C4-2B (cell line): ENCODE results near the gene PSTPIP1.
"Not testable (repeated sequence)": the region's sequence is repeated elsewhere in the genome, so short reads cannot be mapped to it uniquely, and the experiment has no call there.

Experiments used
- H3K27ac ChIP-seq: fragments of 450-650 bp; 2 replicates; pipeline ENCODE4 v1.5.1; 2017
- ZFX ChIP-seq: fragments of 450-650 bp; IDR thresholded peaks from 2 replicates; pipeline ENCODE4 v1.6.1; 2017
- TF ChIP-seq, protein P1 (sequence below): fragments of 450-650 bp; conservative IDR thresholded peaks from 2 replicates; pipeline ENCODE4 v1.5.1; 2017; ENCODE audit warnings: mild to moderate bottlenecking

PSTPIP1 gene

DNA sequence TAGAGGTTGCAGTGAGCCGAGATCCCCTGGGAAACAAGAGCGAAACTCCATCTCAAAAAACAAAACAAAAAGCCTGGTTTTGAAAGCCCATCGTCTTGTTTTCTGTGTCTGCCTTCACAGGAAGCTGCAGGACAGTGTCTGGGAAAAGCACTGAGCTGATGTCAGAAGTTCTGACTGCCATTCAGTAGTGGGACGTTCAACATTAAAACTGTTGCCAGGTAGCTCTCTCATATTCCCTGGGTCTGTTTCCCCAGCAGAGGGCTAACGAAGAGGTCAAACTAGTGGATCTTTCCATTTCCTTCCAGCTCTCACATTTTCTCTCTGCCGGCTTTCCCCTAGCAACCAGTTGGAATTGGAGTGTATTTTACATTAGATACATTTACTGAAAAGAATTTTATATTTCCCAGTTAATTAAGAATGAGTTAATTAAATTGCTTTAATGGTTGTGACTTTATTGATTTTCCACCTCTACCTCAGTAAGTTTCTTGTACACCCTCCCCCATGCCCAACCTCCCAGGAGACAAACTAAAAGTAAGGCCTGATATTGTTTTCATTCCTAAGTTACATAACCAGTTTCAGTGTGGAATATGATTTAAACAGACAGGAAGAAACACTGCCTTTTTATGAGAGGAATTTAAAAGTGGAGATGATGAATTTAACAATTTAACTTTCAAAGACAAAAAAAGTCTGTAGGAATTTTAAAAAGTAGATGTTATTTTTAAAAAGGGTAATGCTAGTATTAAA is 33.5 kb upstream of the PSTPIP1 start:
- TF ChIP-seq ZFX, result no peak
- TF ChIP-seq, protein P1, sequence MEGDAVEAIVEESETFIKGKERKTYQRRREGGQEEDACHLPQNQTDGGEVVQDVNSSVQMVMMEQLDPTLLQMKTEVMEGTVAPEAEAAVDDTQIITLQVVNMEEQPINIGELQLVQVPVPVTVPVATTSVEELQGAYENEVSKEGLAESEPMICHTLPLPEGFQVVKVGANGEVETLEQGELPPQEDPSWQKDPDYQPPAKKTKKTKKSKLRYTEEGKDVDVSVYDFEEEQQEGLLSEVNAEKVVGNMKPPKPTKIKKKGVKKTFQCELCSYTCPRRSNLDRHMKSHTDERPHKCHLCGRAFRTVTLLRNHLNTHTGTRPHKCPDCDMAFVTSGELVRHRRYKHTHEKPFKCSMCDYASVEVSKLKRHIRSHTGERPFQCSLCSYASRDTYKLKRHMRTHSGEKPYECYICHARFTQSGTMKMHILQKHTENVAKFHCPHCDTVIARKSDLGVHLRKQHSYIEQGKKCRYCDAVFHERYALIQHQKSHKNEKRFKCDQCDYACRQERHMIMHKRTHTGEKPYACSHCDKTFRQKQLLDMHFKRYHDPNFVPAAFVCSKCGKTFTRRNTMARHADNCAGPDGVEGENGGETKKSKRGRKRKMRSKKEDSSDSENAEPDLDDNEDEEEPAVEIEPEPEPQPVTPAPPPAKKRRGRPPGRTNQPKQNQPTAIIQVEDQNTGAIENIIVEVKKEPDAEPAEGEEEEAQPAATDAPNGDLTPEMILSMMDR, result no peak
- no peak overlapping the region for H3K27ac ChIP-seq

DNA sequence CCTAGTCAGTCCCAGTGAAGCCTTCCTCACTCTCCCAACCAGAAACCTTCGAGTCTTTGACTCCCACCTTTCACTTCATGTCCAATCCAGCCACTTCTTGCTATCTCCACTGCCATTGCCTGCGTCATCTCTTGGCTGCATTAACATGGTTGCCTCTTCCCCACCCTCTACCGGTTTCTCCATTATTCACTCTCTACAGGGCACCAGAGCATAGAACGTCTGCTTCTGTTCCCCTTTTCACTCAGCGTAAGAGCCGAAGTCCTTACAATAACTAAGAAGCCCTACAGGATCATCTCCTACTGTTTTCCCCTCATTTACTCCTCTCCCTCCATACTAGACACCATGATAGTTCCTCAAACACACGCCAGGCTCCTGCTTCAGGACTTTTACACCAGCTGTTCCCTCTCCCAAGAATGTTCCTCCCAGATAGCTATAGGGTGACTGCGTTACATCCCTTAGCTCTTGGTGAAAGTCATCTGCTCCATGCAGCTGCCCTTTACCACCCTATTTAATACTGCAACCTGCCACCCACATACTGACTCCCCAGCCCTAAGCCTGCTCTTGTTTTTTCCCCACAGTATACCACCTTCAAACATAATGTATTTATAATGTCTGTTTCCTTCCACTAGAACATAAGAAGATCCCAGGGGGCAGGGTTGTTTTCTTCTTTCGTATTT is 32.5 kb upstream of the PSTPIP1 start:
- TF ChIP-seq ZFX, result no peak
- TF ChIP-seq, protein P1, result no peak
- no peak overlapping the region for H3K27ac ChIP-seq

DNA sequence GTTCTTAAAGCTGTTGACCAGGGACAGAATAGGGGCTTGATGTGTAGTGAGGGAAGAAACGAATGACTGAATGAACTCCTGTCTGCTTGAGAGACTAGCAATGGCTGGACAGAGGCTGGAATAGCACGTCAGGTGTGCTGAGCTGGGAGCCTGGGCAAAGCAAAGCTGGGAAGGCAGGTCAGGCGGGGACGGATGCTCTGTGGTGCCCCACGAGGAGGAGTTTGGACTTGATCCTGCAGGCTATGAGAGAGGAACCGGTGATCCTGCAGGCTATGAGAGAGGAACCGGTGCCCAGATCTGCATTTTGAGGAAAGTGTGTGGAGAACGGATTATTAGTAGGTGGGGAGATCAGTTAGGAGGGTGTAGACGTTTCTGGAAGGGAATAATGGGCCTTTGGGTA is 31.3 kb upstream of the PSTPIP1 start:
- no peak overlapping the region for H3K27ac ChIP-seq
- no peak for TF ChIP-seq ZFX
- TF ChIP-seq, protein P1, result peak; percentile 26

DNA sequence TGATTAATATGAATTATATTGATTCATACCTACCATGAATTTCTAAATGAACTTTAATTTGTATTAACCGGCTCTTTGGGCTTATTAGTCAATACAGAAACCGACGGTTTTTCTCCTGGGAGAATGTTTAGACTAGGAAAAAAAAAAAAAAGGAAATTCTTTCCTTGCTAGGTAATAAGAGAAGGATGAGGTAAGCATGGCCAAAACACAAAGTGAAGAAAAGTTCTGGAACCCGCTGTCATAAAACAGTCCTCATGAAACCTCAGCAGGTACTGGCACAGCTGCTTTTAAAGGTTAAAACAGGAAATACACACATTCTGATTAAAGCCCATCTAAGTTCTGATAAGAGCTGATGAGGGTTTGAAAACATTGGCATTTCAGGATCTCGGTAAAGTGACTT is 30.8 kb upstream of the PSTPIP1 start:
- TF ChIP-seq, protein P1, result no peak
- no peak for TF ChIP-seq ZFX
- H3K27ac ChIP-seq, result no peak overlapping the region

DNA sequence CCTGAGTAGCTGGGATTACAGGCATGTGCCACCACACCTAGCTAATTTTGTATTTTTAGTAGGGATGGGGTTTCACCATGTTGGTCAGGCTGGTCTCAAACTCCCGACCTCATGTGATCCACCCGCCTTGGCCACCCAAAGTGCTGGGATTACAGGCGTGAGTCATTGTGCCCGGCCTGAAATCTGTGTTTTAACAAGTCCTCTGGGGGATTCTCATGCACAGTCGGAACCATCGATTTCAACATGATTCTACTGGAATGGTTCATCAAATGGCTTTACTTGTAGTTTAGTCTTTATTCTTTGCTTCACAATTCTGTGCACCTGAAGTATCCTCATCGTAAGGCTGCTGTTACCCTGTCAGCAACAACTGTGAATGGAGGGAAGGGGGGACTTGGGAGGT is 28.9 kb upstream of the PSTPIP1 start:
- H3K27ac ChIP-seq, result not testable (repeated sequence)

DNA sequence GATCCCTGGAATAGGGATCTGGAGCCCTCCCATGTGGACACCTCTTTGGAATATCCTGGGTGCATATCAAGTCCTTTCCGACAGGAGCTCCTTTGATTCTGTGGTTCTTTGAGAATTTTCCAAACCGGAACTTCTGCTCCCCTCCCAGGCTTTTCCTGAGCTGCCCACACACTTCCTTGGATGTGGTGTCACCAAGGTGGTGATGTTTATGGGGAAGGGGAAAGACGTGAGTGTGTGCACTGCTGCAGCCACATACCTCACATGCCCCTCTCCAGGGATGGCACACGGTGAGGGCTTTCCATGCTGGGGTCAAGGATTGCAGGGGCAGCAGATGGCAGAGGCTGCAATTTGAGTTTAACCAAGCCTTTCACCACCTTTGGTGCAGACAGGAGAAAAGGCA is 27.9 kb upstream of the PSTPIP1 start:
- H3K27ac ChIP-seq, result no peak overlapping the region
- TF ChIP-seq, protein P1, result no peak

DNA sequence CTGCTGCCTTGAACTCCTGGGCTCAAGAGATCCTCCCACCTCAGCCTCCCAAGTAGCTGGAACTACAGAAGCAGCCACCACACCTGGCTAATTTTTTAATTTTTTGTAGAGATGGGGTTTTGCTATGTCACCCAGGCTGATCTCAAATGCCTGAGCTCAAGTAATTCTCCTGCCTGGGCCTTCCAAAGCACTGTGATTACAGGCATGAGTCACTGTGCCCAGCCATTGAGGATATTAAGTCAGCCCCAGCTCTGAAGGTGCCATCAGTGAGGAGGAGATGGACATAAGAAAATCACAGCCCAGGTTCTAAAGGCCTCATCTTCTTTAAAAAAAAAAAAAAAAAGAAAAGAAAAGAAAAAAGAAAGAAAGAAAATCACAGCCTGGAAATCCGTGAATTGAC is 26.6 kb upstream of the PSTPIP1 start:
- no peak overlapping the region for H3K27ac ChIP-seq
- TF ChIP-seq, protein P1, result no peak
- TF ChIP-seq ZFX, result no peak
